OCI-LY7 (cell line): ENCODE results near the gene PCA3. TPM values are rescaled to one million over a fixed set of nuclear protein-coding genes. Genes with fewer than 3 reads are reported as not detected.

Source experiments
- BruUV-seq: library from RNA; stranded (reverse); fragments of 400-500 nt; replicated peaks from 2 replicates; lab custom pipeline; 2021; lab: Mats Ljungman, UMichigan
- CTCF ChIA-PET: fragments of 300-600 bp; sonication (Branson Sonifier 250); formaldehyde crosslinking; loops from one replicate; lab custom pipeline; 2022; ENCODE audit warnings: antibody characterized with exemption; ENCODE audit not compliant: unreplicated experiment; lab: Charles Lee
- POLR2A ChIA-PET: fragments of 300-600 bp; sonication (Branson Sonifier 250); formaldehyde crosslinking; loops from one replicate; lab custom pipeline; 2022; ENCODE audit warnings: antibody characterized with exemption; lab: Charles Lee
- DNase-seq: peaks from one replicate; pipeline ENCODE4 v3.0.0-alpha.2; 2015; ENCODE audit warnings: low spot score
- H2AFZ ChIP-seq: fragments of 200-600 bp; sonication (generic), shearing (Covaris generic); 2 replicates; pipeline ENCODE4 v1.6.1; 2014; ENCODE audit warnings: mild to moderate bottlenecking, antibody characterized with exemption, low read length, moderate library complexity
- H3K27ac ChIP-seq: fragments of 200-600 bp; sonication (generic); 2 replicates; pipeline ENCODE4 v1.5.1; 2014; ENCODE audit warnings: mixed run types, low read depth, mild to moderate bottlenecking, moderate library complexity, low read length, inconsistent platforms; ENCODE audit not compliant: poor library complexity, severe bottlenecking
- H3K36me3 ChIP-seq: fragments of 200-600 bp; sonication (generic); 2 replicates; pipeline ENCODE4 v1.6.1; 2014; ENCODE audit warnings: mild to moderate bottlenecking, antibody characterized with exemption, low read length, moderate library complexity, mixed read lengths; ENCODE audit not compliant: insufficient read depth
- H3K4me1 ChIP-seq: fragments of 200-600 bp; sonication (generic); 2 replicates; pipeline ENCODE4 v1.5.1; 2014; ENCODE audit warnings: mild to moderate bottlenecking, low read length; ENCODE audit not compliant: insufficient read depth, poor library complexity, severe bottlenecking
- H3K4me2 ChIP-seq: fragments of 200-600 bp; sonication (generic); 2 replicates; pipeline ENCODE4 v1.6.1; 2014; ENCODE audit warnings: mild to moderate bottlenecking, low read length
- H3K4me3 ChIP-seq: fragments of 200-600 bp; sonication (generic); 2 replicates; pipeline ENCODE4 v1.5.1; 2014; ENCODE audit warnings: mild to moderate bottlenecking, low read depth, low read length; ENCODE audit not compliant: poor library complexity, severe bottlenecking
- H3K79me2 ChIP-seq: fragments of 200-600 bp; sonication (generic); 2 replicates; pipeline ENCODE4 v1.6.1; 2016; ENCODE audit warnings: low read depth, mild to moderate bottlenecking, low read length, moderate library complexity, mixed read lengths; ENCODE audit not compliant: insufficient read depth
- H3K9me2 ChIP-seq: fragments of 200-600 bp; sonication (generic); 2 replicates; pipeline ENCODE4 v1.6.1; 2016; ENCODE audit warnings: mild to moderate bottlenecking, low read length, mixed read lengths; ENCODE audit not compliant: insufficient read depth
- H3K9me3 ChIP-seq: fragments of 200-600 bp; sonication (generic); 2 replicates; pipeline ENCODE4 v1.6.1; 2014; ENCODE audit warnings: mild to moderate bottlenecking, mixed run types, low read length, mixed read lengths
- H4K20me1 ChIP-seq: fragments of 200-600 bp; sonication (generic); 2 replicates; pipeline ENCODE4 v1.6.1; 2014; ENCODE audit warnings: mild to moderate bottlenecking, antibody characterized with exemption, low read length, moderate library complexity, mixed read lengths; ENCODE audit not compliant: insufficient read depth
- CTCF ChIP-seq: fragments of 200-600 bp; sonication (generic); conservative IDR thresholded peaks from 2 replicates; pipeline ENCODE4 v1.5.1; 2014; ENCODE audit warnings: mild to moderate bottlenecking, antibody characterized with exemption, low read length, moderate library complexity, mixed read lengths
- EZH2phosphoT487 ChIP-seq: fragments of 200-600 bp; sonication (generic); IDR thresholded peaks from 2 replicates; pipeline ENCODE4 v1.6.1; 2018; ENCODE audit warnings: low read depth, borderline replicate concordance, mild to moderate bottlenecking, mixed run types, antibody characterized with exemption, low read length, moderate library complexity, mixed read lengths
- intact Hi-C: fragments of 100-400 bp; cut with micrococcal nuclease; formaldehyde crosslinking; loops from one replicate; pipeline ENCODE4 v1.10.0; 2022; ENCODE audit not compliant: unreplicated experiment
- small RNA-seq: library from RNA; depleted of rRNA; stranded (forward); fragments of <200 nt; gene quantifications from one replicate; pipeline ENCODE3, GENCODE V24; 2014
- total RNA-seq, 2 experiments: library from RNA; depleted of rRNA in 1 of 2; stranded (reverse); fragments of >200 nt in 1 of 2; shearing (Covaris generic) in 1 of 2; gene quantifications; 2 replicates each; pipeline ENCODE4 v1.2.3, GENCODE V29; 2014 to 2022

The PCA3 gene
- total RNA-seq, 2 experiments from 2014 or later = not detected

- H3K9me2 ChIP-seq = no peaks in the 10 kb centered on the region
- no TSS peak for BruUV-seq
- H3K4me3 ChIP-seq = no peak overlapping the region
- H3K4me2 ChIP-seq = no peak overlapping the region
- H3K36me3 ChIP-seq = no peaks in the 10 kb centered on the region
- CTCF ChIA-PET = no interaction called here
- H4K20me1 ChIP-seq = no peaks in the 10 kb centered on the region
- no peaks in the 10 kb centered on the region for H3K9me3 ChIP-seq
- intact Hi-C loops = no loop called here
- no peak overlapping the region for H2AFZ ChIP-seq
- no peak overlapping the region for H3K27ac ChIP-seq
- H3K79me2 ChIP-seq = no peaks in the 10 kb centered on the region
- POLR2A ChIA-PET = no interaction called here
- no peaks in the 10 kb centered on the region for H3K4me1 ChIP-seq
- no peak for DNase-seq
- TF ChIP-seq CTCF = no peak
- no peak for TF ChIP-seq EZH2phosphoT487
Observed at GRCh38 chr9:76835571-76836283, 71.5 kb downstream of the PCA3 start.

Small RNA genes lying within 50 kb of the gene (small RNA-seq; reads per million reads assigned to genes)
- gene AL359314.1 = not detected

Other genes starting within 250 kb of the PCA3 start
- gene PRUNE2, start 141.7 kb downstream of the PCA3 start, total RNA-seq (2014; rRNA removed; shearing (Covaris generic)) = 0.38 TPM in 1 of 2 replicates, not detected in the other
- 0.44 TPM in 1 of 2 replicates, not detected in the other for gene PRUNE2, start 141.7 kb downstream of the PCA3 start, total RNA-seq (2022)